H9 (cell line): ENCODE measurements around the gene HMX1. TPM values are rescaled to one million over a fixed set of nuclear protein-coding genes. Genes with fewer than 3 reads are reported as not detected.

Experiments
- DNase-seq: peaks from one replicate; pipeline ENCODE4 v3.0.0-alpha.2; 2017
- H2AFZ ChIP-seq: one replicate; pipeline ENCODE4 v1.6.1; 2013; ENCODE audit warnings: mild to moderate bottlenecking, low read length, control low read depth, moderate library complexity
- H2AK5ac ChIP-seq: 2 replicates; pipeline ENCODE4 v1.6.1; 2013; ENCODE audit warnings: low read length, control low read depth, mixed read lengths; ENCODE audit not compliant: insufficient read length
- H2BK120ac ChIP-seq: one replicate; pipeline ENCODE4 v1.6.1; 2013; ENCODE audit warnings: low read depth, mild to moderate bottlenecking, low read length, control low read depth, inconsistent platforms; ENCODE audit not compliant: poor library complexity, severe bottlenecking
- H2BK12ac ChIP-seq: 2 replicates; pipeline ENCODE4 v1.6.1; 2013; ENCODE audit warnings: low read length, control low read depth, mixed read lengths, low read depth; ENCODE audit not compliant: insufficient read length
- H2BK15ac ChIP-seq: 2 replicates; pipeline ENCODE4 v1.6.1; 2013; ENCODE audit warnings: low read depth, low read length, control low read depth
- H2BK20ac ChIP-seq: one replicate; pipeline ENCODE4 v1.6.1; 2013; ENCODE audit warnings: low read depth, mild to moderate bottlenecking, low read length, control low read depth, inconsistent platforms; ENCODE audit not compliant: poor library complexity, severe bottlenecking
- H2BK5ac ChIP-seq: 2 replicates; pipeline ENCODE4 v1.6.1; 2013; ENCODE audit warnings: low read length, control low read depth, mixed read lengths; ENCODE audit not compliant: insufficient read length
- H3K14ac ChIP-seq: 2 replicates; pipeline ENCODE4 v1.6.1; 2013; ENCODE audit warnings: low read length, control low read depth; ENCODE audit not compliant: insufficient read depth
- H3K18ac ChIP-seq: 2 replicates; pipeline ENCODE4 v1.6.1; 2013; ENCODE audit warnings: low read depth, mild to moderate bottlenecking, mixed read lengths, low read length, control low read depth; ENCODE audit not compliant: insufficient read length
- H3K23ac ChIP-seq: 2 replicates; pipeline ENCODE4 v1.6.1; 2013; ENCODE audit warnings: low read length, control low read depth, mixed read lengths, low read depth; ENCODE audit not compliant: insufficient read length
- H3K23me2 ChIP-seq: 2 replicates; pipeline ENCODE4 v1.6.1; 2013; ENCODE audit warnings: low read depth, mild to moderate bottlenecking, mixed read lengths, low read length, control low read depth; ENCODE audit not compliant: insufficient read length, poor library complexity, severe bottlenecking
- H3K27ac ChIP-seq: 2 replicates; pipeline ENCODE4 v1.5.1; 2013; ENCODE audit warnings: low read length, control low read depth, mixed read lengths, low read depth; ENCODE audit not compliant: insufficient read length
- H3K27me3 ChIP-seq: 2 replicates; pipeline ENCODE4 v1.6.1; 2013; ENCODE audit warnings: low read length, control low read depth, inconsistent platforms; ENCODE audit not compliant: insufficient read depth
- H3K4ac ChIP-seq: 2 replicates; pipeline ENCODE4 v1.6.1; 2013; ENCODE audit warnings: low read depth, mild to moderate bottlenecking, control low read depth, inconsistent platforms, low read length, moderate library complexity
- H3K4me1 ChIP-seq: 2 replicates; pipeline ENCODE4 v1.6.1; 2013; ENCODE audit warnings: low read length, control low read depth, inconsistent platforms; ENCODE audit not compliant: insufficient read depth
- H3K4me2 ChIP-seq: 2 replicates; pipeline ENCODE4 v1.6.1; 2013; ENCODE audit warnings: low read length, control low read depth, mixed read lengths; ENCODE audit not compliant: insufficient read length, insufficient read depth
- H3K56ac ChIP-seq: 2 replicates; pipeline ENCODE4 v1.6.1; 2013; ENCODE audit warnings: low read depth, mild to moderate bottlenecking, mixed read lengths, low read length, control low read depth; ENCODE audit not compliant: insufficient read length
- H3K79me1 ChIP-seq: 2 replicates; pipeline ENCODE4 v1.6.1; 2013; ENCODE audit warnings: low read depth, mild to moderate bottlenecking, moderate library complexity, low read length, control low read depth, inconsistent platforms; ENCODE audit not compliant: insufficient read depth, poor library complexity, severe bottlenecking
- H3K79me2 ChIP-seq: 2 replicates; pipeline ENCODE4 v1.6.1; 2013; ENCODE audit warnings: low read length, control low read depth, inconsistent platforms; ENCODE audit not compliant: insufficient read depth
- H3K9ac ChIP-seq: 2 replicates; pipeline ENCODE4 v1.6.1; 2013; ENCODE audit warnings: low read length, control low read depth, mixed read lengths; ENCODE audit not compliant: insufficient read length; ENCODE audit errors: extremely low read depth
- H3K9me3 ChIP-seq: one replicate; pipeline ENCODE4 v1.6.1; 2013; ENCODE audit warnings: low read depth, low read length, inconsistent platforms; ENCODE audit not compliant: control insufficient read depth
- H3T11ph ChIP-seq: one replicate; pipeline ENCODE4 v1.6.1; 2013; ENCODE audit warnings: mild to moderate bottlenecking, low read length, control low read depth, inconsistent platforms
- H4K20me1 ChIP-seq: one replicate; pipeline ENCODE4 v1.6.1; 2013; ENCODE audit not compliant: control insufficient read depth, insufficient read length, insufficient read depth
- H4K5ac ChIP-seq: 2 replicates; pipeline ENCODE4 v1.6.1; 2013; ENCODE audit warnings: low read depth, mild to moderate bottlenecking, mixed read lengths, low read length, control low read depth; ENCODE audit not compliant: insufficient read length
- H4K8ac ChIP-seq: replicated peaks from 2 replicates; pipeline ENCODE4 v1.6.1; 2013; ENCODE audit warnings: low read length, control low read depth, mixed read lengths, low read depth; ENCODE audit not compliant: insufficient read length
- H4K91ac ChIP-seq: 2 replicates; pipeline ENCODE4 v1.6.1; 2013; ENCODE audit warnings: low read depth, mild to moderate bottlenecking, moderate library complexity, mixed read lengths, low read length, control low read depth; ENCODE audit not compliant: insufficient read length
- H3K27ac Mint-ChIP-seq, 3 experiments: 2 replicates in 2 of 3; 3 replicates in 1 of 3; pipeline ENCODE4 v1.8.0; 2020 to 2021; ENCODE audit warnings: mixed read lengths in 3 of 3, mild to moderate bottlenecking in 1 of 3, moderate library complexity in 1 of 3
- H3K27me3 Mint-ChIP-seq: 2 replicates; pipeline ENCODE4 v1.8.0; 2021; ENCODE audit warnings: low read depth, mild to moderate bottlenecking, moderate library complexity, mixed read lengths
- H3K36me3 Mint-ChIP-seq, 3 experiments: 2 replicates in 2 of 3; 3 replicates in 1 of 3; pipeline ENCODE4 v1.8.0; 2020 to 2021; ENCODE audit warnings: low read depth in 3 of 3, mixed read lengths in 3 of 3; ENCODE audit not compliant: insufficient read depth in 1 of 3
- H3K4me1 Mint-ChIP-seq, 2 experiments: 2 replicates each; pipeline ENCODE4 v1.8.0; 2020; ENCODE audit warnings: mixed read lengths in 2 of 2
- H3K4me3 Mint-ChIP-seq, 2 experiments: 2 replicates in 1 of 2; 3 replicates in 1 of 2; pipeline ENCODE4 v1.8.0; 2020 to 2021; ENCODE audit warnings: mild to moderate bottlenecking in 2 of 2, mixed read lengths in 2 of 2, moderate library complexity in 1 of 2
- H3K9me3 Mint-ChIP-seq, 2 experiments: 2 replicates in 1 of 2; 3 replicates in 1 of 2; pipeline ENCODE4 v1.8.0; 2020; ENCODE audit warnings: mild to moderate bottlenecking in 2 of 2, mixed read lengths in 2 of 2, moderate library complexity in 1 of 2
- CTCF ChIP-seq: fragments of 200-600 bp; sonication (generic); conservative IDR thresholded peaks from 3 replicates; pipeline ENCODE4 v1.8.0; 2021; ENCODE audit warnings: antibody characterized with exemption, mild to moderate bottlenecking
- WGBS: extraction: QIAGEN DNeasy Blood & Tissue Kit; methylation state at CpG from one replicate; pipeline ENCODE4 v1.1.7; 2013; ENCODE audit warnings: missing lambda C conversion rate, low lambda C conversion rate, mixed read lengths; ENCODE audit not compliant: insufficient read length; ENCODE audit errors: extremely low coverage; 5-methylcytosine and 5-hydroxymethylcytosine counted together
- total RNA-seq: library from RNA; stranded (reverse); gene quantifications from 2 replicates; pipeline ENCODE4 v1.2.1, GENCODE V29; 2021

The HMX1 gene
- total RNA-seq, 1 experiment from 2014 or later = 0.26 TPM

- H3K27ac Mint-ChIP-seq = no peak overlapping the region
- no peaks in the 10 kb centered on the region for H3K23me2 ChIP-seq
- TF ChIP-seq CTCF = no peak
- no peaks in the 10 kb centered on the region for H3K79me1 ChIP-seq
- WGBS = no CpG with 5 or more reads among the region's 15 CpGs
- H2BK15ac ChIP-seq = no peak overlapping the region
- H3K27ac ChIP-seq = no peak overlapping the region
- no peak overlapping the region for H2BK120ac ChIP-seq
- no peaks in the 10 kb centered on the region for H3K36me3 Mint-ChIP-seq
- H3K9me3 Mint-ChIP-seq = no peaks in the 10 kb centered on the region; a peak in 1 of 5 replicates
- no peak overlapping the region for H2BK5ac ChIP-seq
- no peak overlapping the region for H2AK5ac ChIP-seq
- no peaks in the 10 kb centered on the region for H3K4me1 ChIP-seq
- no peaks in the 10 kb centered on the region for H3K79me2 ChIP-seq
- no peak overlapping the region for H3K4me2 ChIP-seq
- H3K18ac ChIP-seq = no peak overlapping the region
- no peak overlapping the region for H2BK12ac ChIP-seq
- H3T11ph ChIP-seq = no peak overlapping the region
- H3K56ac ChIP-seq = no peak overlapping the region
- no peak for DNase-seq
- no peak overlapping the region for H3K9ac ChIP-seq
- H3K23ac ChIP-seq = no peak overlapping the region
- H3K27me3 Mint-ChIP-seq = peaks cover 36% of the 10 kb centered on the region
- no peak overlapping the region for H3K4me3 Mint-ChIP-seq
- no peaks in the 10 kb centered on the region for H3K4me1 Mint-ChIP-seq
- H2BK20ac ChIP-seq = no peak overlapping the region
- H3K4ac ChIP-seq = no peak overlapping the region
- no peak overlapping the region for H4K8ac ChIP-seq
- H3K14ac ChIP-seq = no peak overlapping the region; the same call in 1 of the 2 replicates
- no peaks in the 10 kb centered on the region for H3K9me3 ChIP-seq
- no peak overlapping the region for H2AFZ ChIP-seq
- no peaks in the 10 kb centered on the region for H3K27me3 ChIP-seq
- no peak overlapping the region for H4K5ac ChIP-seq
- H4K20me1 ChIP-seq = peaks cover 3% of the 10 kb centered on the region
- H4K91ac ChIP-seq = no peak overlapping the region
These were observed 42.3 kb upstream of the HMX1 start for GRCh38 chr4:8913858-8914460.
